Uterus (tissue), 4 donors: Measurements from ENCODE around the gene PACRG. TPM values are rescaled to one million over a fixed set of nuclear protein-coding genes. Genes with fewer than 3 reads are reported as not detected.
"Not testable (repeated sequence)": the region's sequence is repeated elsewhere in the genome, so short reads cannot be mapped to it uniquely, and the experiment has no call there.

Source experiments
- DNase-seq, 2 donors: peaks; one replicate each; pipeline ENCODE4 v3.0.0-alpha.2; 2019 to 2020
- H3K27ac ChIP-seq, 2 donors: fragments of 200-600 bp; sonication (generic); 1 replicate in 1 of 2; 2 replicates in 1 of 2; pipeline ENCODE4 v1.5.1; 2016 to 2018
- H3K27me3 ChIP-seq, 2 donors: fragments of 200-600 bp; sonication (generic); one replicate each; pipeline ENCODE4 v1.5.1; 2018 to 2019; ENCODE audit warnings: control low read depth in 1 of 2
- H3K36me3 ChIP-seq, 2 donors: fragments of 200-600 bp; sonication (generic); one replicate each; pipeline ENCODE4 v1.5.1; 2019; ENCODE audit warnings: control low read depth in 1 of 2
- H3K4me1 ChIP-seq, 2 donors: fragments of 200-600 bp; sonication (generic); one replicate each; pipeline ENCODE4 v1.5.1; 2018 to 2019; ENCODE audit warnings: control low read depth in 1 of 2
- H3K4me3 ChIP-seq, 2 donors: fragments of 200-600 bp; sonication (generic); 1 replicate in 1 of 2; 2 replicates in 1 of 2; pipeline ENCODE4 v1.5.1; 2018 to 2019; ENCODE audit warnings: mild to moderate bottlenecking in 1 of 2
- H3K9me3 ChIP-seq, 2 donors: fragments of 200-600 bp; sonication (generic); one replicate each; pipeline ENCODE4 v1.5.1; 2019; ENCODE audit warnings: control low read depth in 1 of 2
- CTCF ChIP-seq, 4 experiments: fragments of 200-600 bp in 2 of 4; fragments of 450-650 bp in 2 of 4; sonication (generic) in 2 of 4; IDR thresholded peaks; one replicate each; pipeline ENCODE4 v1.5.1; 2016 to 2019; ENCODE audit warnings: antibody characterized with exemption in 4 of 4, mild to moderate bottlenecking in 2 of 4, moderate library complexity in 1 of 4
- POLR2A ChIP-seq, 2 donors: fragments of 450-650 bp; IDR thresholded peaks; one replicate each; pipeline ENCODE4 v1.6.1; 2016; ENCODE audit warnings: antibody characterized with exemption in 2 of 2, mild to moderate bottlenecking in 1 of 2, moderate library complexity in 1 of 2
- intact Hi-C: fragments of 100-400 bp; cut with DNase I; formaldehyde crosslinking; loops from one replicate; pipeline ENCODE4 v1.15.1; 2023; ENCODE audit warnings: low total_unique reads
- total RNA-seq, 4 donors: library from RNA; depleted of rRNA in 3 of 4; stranded (reverse); fragments of >200 nt in 3 of 4; gene quantifications; one replicate each; pipeline versions ENCODE4 v1.1.0 to v1.2.4, GENCODE V29; 2014 to 2023
- donor health status: DM: yes; HTN: yes; CAD: no.

Gene PACRG
- total RNA-seq, 4 donors from 2014 or later, result 4.6 to 12.3 (median 7.5) TPM

GRCh38 chr6:162973980-162974379 lies 246.2 kb downstream of the PACRG start:
- no peak for DNase-seq
- H3K4me1 ChIP-seq, result no peaks in the 10 kb centered on the region

GRCh38 chr6:162974685-162975084 lies 246.9 kb downstream of the PACRG start:
- no peaks in the 10 kb centered on the region for H3K36me3 ChIP-seq

More at GRCh38 chr6:162973980-162974379, 246.2 kb downstream of the PACRG start:
- no peak overlapping the region for H3K27ac ChIP-seq
- intact Hi-C loops, result no loop called here
- H3K36me3 ChIP-seq, result no peaks in the 10 kb centered on the region
- H3K27me3 ChIP-seq, result no peaks in the 10 kb centered on the region
- no peak overlapping the region for H3K4me3 ChIP-seq
- TF ChIP-seq POLR2A (IDR thresholded peaks at IDR 0.05) (no peak), CTCF (IDR thresholded peaks at IDR 0.05) (no peak)
- no peaks in the 10 kb centered on the region for H3K9me3 ChIP-seq

GRCh38 chr6:162976141-162976540 lies 248.4 kb downstream of the PACRG start:
- intact Hi-C loops, result no loop called here
- Histone ChIP-seq H3K27me3 (no peaks in the 10 kb centered on the region), H3K9me3 (no peaks in the 10 kb centered on the region), H3K27ac (no peak overlapping the region), H3K4me3 (no peak overlapping the region), H3K36me3 (no peaks in the 10 kb centered on the region), H3K4me1 (no peaks in the 10 kb centered on the region)
- no peak for DNase-seq
- TF ChIP-seq CTCF (IDR thresholded peaks at IDR 0.05) (no peak), POLR2A (IDR thresholded peaks at IDR 0.05) (no peak)

More at GRCh38 chr6:162974685-162975084, 246.9 kb downstream of the PACRG start:
- intact Hi-C loops, result no loop called here
- TF ChIP-seq CTCF (IDR thresholded peaks at IDR 0.05), result no peak
- no peak for TF ChIP-seq POLR2A (IDR thresholded peaks at IDR 0.05)
- Histone ChIP-seq H3K4me3 (no peak overlapping the region), H3K27ac (no peak overlapping the region), H3K4me1 (no peaks in the 10 kb centered on the region), H3K27me3 (no peaks in the 10 kb centered on the region), H3K9me3 (no peaks in the 10 kb centered on the region)
- no peak for DNase-seq

- H3K9me3 ChIP-seq, H3K4me1 ChIP-seq, H3K4me3 ChIP-seq, H3K27me3 ChIP-seq, H3K36me3 ChIP-seq, H3K27ac ChIP-seq, DNase-seq, intact Hi-C loops: not testable (repeated sequence)
Measured at GRCh38 chr6:162983234-162983633, 255.5 kb downstream of the PACRG start.

GRCh38 chr6:162998777-162999176 lies 271.0 kb downstream of the PACRG start:
- Histone ChIP-seq H3K27me3 (no peaks in the 10 kb centered on the region), H3K9me3 (no peaks in the 10 kb centered on the region), H3K36me3 (no peaks in the 10 kb centered on the region), H3K4me3 (no peak overlapping the region), H3K27ac (no peak overlapping the region), H3K4me1 (no peaks in the 10 kb centered on the region)
- DNase-seq, result no peak
- TF ChIP-seq CTCF (IDR thresholded peaks at IDR 0.05) (no peak), POLR2A (IDR thresholded peaks at IDR 0.05) (no peak)
- intact Hi-C loops, result no loop called here
